Measurements from ENCODE around the gene AGRP.

GRCh38 chr16:67459066-67459860, 24.1 kb downstream of the AGRP start:
- TF ChIP-seq CTCF (IDR thresholded peaks at IDR 0.05) (no peak), POLR2A (IDR thresholded peaks at IDR 0.05) (peak; percentile 85 to 92)

Data from Peyer's patch (tissue), 4 donors.